HG03575 (cell line): ENCODE measurements around the gene SLTM.
"Not testable (repeated sequence)": the region's sequence is repeated elsewhere in the genome, so short reads cannot be mapped to it uniquely, and the experiment has no call there.

Source experiments
- ATAC-seq: cut with Tn5 transposase; IDR thresholded peaks from one replicate; pipeline ENCODE4 v1.9.1; 2021; ENCODE audit not compliant: unreplicated experiment, insufficient number of reproducible peaks, low FRiP score; ENCODE audit errors: extremely low read depth

The SLTM gene

DNA sequence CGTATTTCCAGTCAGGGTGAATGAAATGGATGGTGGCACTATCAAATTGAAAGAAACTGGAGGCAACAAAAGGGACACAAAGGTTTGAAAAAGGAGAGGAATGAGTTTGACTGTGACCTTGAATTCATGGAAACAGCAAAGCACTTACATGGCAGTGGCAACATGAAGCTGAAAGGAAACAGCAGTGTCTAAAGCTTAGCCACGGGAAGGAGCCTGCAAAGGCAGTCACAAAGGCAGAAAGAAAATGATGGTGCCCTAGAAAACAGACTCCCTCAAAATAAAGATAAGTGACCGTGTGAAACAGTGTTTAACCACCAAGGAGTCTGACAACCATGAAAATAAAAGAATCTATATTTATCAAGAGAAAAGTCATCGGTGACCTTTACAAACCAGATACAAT lies 51.2 kb downstream of the SLTM start:
- no peak for ATAC-seq

GRCh38 chr15:58880320-58880719 lies 53.2 kb downstream of the SLTM start:
- ATAC-seq, result no peak

DNA sequence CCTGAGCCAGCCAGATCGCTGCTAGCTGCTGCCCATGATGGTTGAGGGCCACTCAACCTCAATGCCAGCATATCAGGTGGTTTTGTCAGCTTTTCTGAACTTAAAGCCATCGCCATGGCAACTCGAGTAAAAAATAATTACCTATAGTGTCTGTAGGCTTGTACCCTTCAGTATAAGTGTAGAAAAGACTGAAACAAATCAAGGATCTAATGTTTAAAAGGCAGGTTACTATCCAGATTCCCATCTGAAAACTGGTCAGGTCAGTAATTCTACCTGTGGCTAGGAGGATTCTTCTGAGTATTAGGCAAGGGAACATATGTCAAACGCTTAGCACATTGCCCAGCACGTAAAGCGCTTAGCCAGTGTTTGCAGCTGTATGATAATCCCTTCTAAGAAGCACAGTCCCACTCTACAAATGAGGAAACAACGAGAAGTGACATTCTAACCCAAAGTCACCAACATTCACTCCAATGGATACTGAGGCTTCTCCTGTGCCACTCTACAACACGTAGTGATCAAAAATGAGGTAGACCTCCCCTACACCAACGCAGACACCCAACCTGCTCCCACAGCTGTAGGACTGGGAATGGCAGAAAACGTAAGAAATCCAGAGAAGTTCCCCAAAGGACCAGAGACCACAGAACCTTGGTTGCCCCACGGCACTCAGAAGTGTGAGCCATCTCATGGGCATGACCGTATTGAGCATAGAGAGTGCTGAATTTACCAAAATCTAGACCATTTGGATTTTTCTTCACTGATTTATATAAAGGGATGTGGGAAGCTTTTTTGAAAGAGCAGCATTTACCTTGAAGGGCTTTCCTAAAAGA lies 55.3 kb downstream of the SLTM start:
- ATAC-seq, result no peak

DNA sequence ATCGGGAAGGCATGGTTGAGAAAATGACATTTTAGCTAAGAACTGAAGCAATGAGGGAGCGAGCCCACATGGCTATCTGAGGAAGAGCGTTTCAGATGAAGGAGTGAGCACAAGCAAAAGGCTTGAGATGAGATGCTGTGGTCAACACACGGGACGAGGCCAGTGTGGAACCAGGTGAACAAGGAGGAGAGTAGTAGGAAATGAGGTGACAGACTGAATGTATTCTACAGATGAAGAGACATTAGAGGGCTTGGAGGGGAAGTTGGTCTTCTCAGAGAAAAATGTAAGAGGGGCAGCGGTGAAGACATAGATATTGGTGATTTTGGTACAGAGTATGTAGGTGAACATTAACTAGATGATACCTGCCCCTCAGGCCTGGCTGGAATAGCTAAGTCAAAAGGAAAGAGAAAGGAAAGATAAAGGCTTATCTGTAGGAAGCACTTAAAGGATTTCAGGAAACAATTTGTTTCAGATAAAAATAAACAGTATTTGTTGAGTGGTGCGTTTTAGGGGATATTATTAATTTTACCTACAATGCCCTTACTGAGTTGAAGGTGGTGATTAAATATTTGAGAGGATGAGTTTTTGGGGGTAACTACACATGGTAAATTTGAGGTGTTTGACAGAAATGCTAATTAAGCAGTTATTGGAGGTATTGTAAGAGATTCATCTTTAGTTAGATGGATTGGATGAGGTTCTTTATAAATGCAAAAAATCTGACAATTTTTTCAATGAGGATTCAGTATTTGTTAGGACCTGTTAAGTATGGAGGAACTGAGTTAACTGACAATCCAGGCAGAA lies 57.0 kb downstream of the SLTM start:
- no peak for ATAC-seq

DNA sequence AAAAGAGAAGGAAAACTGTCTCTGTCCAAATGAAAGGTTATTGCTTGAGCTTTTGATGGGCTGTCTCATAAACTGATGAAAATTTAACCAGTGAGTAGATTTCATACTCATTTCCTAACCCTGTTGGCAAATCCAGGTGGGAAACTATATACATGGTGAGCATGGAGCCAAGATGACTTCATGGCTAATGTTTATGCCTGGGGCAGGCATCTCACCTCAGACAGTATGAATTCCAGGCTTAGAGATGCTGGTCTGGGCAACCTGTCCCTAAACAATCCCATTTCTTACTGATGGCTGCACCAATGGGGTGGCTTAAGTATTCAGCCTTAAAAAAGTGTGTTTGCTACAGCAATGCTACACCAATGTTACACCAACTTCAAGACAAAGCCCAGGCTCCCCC lies 58.1 kb downstream of the SLTM start:
- ATAC-seq, result no peak

DNA sequence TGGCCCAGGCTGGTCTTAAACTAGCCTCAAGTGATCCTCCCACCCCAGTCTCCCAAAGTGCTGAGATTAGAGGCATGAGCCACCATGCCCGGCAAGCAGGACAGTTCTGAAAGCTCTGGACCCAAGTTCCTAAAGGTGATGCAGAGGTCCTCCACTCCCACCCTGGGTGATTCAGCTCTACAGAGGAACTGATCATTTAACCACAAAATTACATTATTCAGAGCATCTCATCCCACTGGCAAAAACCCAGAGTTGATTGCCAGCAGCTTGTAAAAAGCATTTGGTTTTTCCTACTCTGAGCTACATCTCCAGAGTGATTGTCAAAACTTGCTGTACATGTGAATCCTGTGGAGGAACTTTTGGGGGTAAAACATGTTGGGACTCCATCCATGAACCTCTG lies 60.2 kb downstream of the SLTM start:
- no peak for ATAC-seq

GRCh38 chr15:58870451-58870850 lies 63.0 kb downstream of the SLTM start:
- no peak for ATAC-seq

- no peak for ATAC-seq
Observed at GRCh38 chr15:58867926-58868325, 65.6 kb downstream of the SLTM start.

DNA sequence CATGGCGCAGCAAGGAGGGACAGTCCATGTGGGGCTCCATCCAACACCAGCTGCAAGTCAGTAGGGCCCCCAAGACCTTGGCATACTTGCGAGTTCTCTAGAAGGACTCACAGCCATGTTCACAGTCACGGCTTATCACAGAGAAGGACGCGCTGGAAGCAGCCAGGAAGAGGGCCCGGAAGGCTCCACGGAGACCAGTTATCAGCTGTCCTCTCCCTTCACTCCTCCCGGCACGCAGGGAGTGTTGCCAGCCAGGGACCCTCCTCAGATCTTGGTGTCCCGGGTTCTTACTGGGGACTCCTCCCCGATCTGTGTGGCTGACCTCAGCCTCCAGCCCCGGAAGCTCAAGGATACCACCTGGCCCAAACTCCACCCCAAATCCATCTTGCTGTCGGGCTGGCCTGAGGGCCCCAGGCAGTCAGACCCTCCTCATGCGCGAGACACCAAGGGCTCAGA lies 68.0 kb downstream of the SLTM start:
- no peak for ATAC-seq

GRCh38 chr15:58864602-58865424 lies 68.7 kb downstream of the SLTM start:
- ATAC-seq, result no peak

DNA sequence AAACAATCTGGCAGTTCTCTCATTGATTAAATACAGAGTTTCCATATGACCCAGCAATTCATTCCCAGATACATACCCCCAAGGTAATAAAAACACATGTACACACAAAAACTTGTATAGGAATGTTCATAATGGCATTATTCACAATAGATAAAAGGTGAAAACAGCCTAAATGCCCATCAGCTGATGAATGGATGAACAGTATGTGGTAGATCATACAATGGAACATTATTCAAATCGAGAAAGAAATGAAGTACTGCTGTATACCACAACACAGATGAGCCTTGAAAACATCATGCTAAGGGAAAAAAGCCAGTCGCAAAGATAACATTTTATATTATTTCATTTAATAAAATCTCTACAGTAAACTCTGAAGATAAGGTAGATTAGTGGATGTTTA lies 71.2 kb downstream of the SLTM start:
- no peak for ATAC-seq

GRCh38 chr15:58856621-58857020 lies 76.9 kb downstream of the SLTM start:
- ATAC-seq, result not testable (repeated sequence)

GRCh38 chr15:58856086-58856485 lies 77.4 kb downstream of the SLTM start:
- ATAC-seq, result no peak

DNA sequence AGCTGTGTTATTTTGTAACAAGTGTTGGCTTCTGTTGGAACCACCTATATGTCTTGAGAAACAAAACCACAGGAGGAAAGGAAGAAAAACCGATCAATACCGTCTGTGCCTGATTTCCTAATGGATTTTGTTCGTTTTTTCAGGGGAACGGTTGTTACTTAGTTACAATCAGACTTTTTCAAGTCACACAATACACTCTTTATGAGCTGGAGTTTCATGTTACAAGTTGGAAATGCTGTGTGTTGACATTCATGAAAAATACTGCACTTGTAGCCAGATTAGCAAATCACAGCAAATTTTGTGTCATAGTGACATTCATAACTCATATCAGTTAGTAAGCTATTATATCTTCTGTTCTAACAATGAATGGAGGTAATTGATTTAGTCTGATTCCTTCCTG lies 78.9 kb downstream of the SLTM start:
- no peak for ATAC-seq

GRCh38 chr15:58852347-58852746 lies 81.1 kb downstream of the SLTM start:
- ATAC-seq, result no peak

GRCh38 chr15:58851205-58851604 lies 82.3 kb downstream of the SLTM start:
- ATAC-seq, result not testable (repeated sequence)

- no peak for ATAC-seq
Observed at GRCh38 chr15:58842713-58843396, 90.6 kb downstream of the SLTM start.

DNA sequence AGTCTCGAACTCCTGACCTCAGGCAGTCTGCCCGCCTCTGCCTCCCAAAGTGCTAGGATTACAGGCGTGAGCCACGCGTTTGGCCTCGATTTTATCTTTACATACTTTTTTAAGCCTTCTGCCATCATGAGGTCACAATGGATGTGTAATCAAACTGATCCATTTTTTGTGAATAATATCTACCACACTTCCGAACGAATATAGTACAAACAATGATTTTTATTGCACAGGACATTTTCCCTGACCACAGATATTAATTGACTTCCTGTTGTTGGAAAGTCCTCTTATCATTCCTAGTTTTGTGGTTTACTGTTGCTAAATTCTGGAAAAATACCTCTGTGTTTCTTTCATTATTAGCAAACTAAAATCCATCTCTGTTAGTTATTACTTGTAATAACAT lies 93.4 kb downstream of the SLTM start:
- ATAC-seq, result no peak

DNA sequence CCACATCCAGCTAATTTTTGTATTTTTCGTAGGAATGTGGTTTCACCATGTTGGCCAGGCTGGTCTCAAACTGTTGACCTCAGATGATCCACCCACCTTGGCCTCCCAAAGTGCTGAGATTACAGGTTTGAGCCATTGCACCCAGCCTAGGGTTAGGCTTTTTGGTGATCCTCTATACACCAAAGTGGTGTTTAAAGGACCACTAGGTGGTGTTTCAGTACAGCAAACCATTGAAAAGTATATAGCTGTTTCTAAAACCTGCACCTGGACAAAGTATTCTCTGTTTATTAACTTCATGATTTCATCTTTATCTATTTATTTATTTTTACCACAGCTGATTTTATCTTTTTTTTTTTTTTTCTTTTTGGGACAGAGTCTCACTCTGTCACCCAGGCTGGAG lies 94.0 kb downstream of the SLTM start:
- ATAC-seq, result no peak
